Measurements from ENCODE around the gene MYL11. TPM values are rescaled to one million over a fixed set of nuclear protein-coding genes. Genes with fewer than 3 reads are reported as not detected.

The MYL11 gene
- polyA plus RNA-seq, 1 of the 3 experiments (the other 2 are of a cell fraction): 0.23 TPM

- Histone ChIP-seq H3K9me3 (no peaks in the 10 kb centered on the region), H3K79me2 (ENCODE audit: insufficient read depth) (peaks cover 15% of the 10 kb centered on the region; the same call in 1 of the 2 replicates), H3K36me3 (replicated peaks in 1 of 2; ENCODE audit: control insufficient read depth in 1 of 2, insufficient read depth in 2 of 2, low read length in 1 of 2) (peaks cover 0 to 6% of the 10 kb centered on the region in 2 experiments), H4K20me1 (ENCODE audit: insufficient read depth) (peaks cover 12% of the 10 kb centered on the region; the same call in 1 of the 2 replicates), H3K27ac (ENCODE audit: low read depth in 2 of 2, low read length in 1 of 2) (no peak within 1 kb of the TSS), H3K4me2 (no peak within 1 kb of the TSS), H3K9ac (no peak within 1 kb of the TSS), H3K27me3 (ENCODE audit: insufficient read depth) (no peaks in the 10 kb centered on the region), H3K9me2 (no peaks in the 10 kb centered on the region), H3K4me3 (ENCODE audit: low read depth in 2 of 2, low read length in 1 of 2) (no peak within 1 kb of the TSS), H3F3A (replicated peaks; ENCODE audit: insufficient read depth) (peaks cover 16% of the 10 kb centered on the region), H2AFZ (ENCODE audit: low read depth) (no peak within 1 kb of the TSS), H3K4me1 (ENCODE audit: control insufficient read depth in 1 of 2, insufficient read depth in 2 of 2, low read depth in 1 of 2, low read length in 1 of 2) (peaks cover 2 to 6% of the 10 kb centered on the region in 2 experiments; a peak in 3 of 4 replicates)
- DNase-seq: no peak
- peak; percentile 28; the same call in 1 of the 2 replicates for TF ChIP-seq POLR2AphosphoS5 (IDR thresholded peaks at IDR 0.05; ENCODE audit: low read depth, low read length)
- TF ChIP-seq SMC3 (IDR thresholded peaks at IDR 0.05; ENCODE audit: low read depth, low read length): no peak
- no peak for TF ChIP-seq MEF2A (IDR thresholded peaks at IDR 0.05; ENCODE audit: borderline replicate concordance, low read depth)
- TF ChIP-seq USF2 (IDR thresholded peaks at IDR 0.05; ENCODE audit: borderline replicate concordance, low read depth, low read length): no peak
- ChIA-PET POLR2A (interaction anchor here (1.8 to 5.1 kb wide), 2 partner anchors 12 to 17 kb away, joined by 6 to 33 read pairs; partner anchors contain the start of gene ZNF48), CTCF (no interaction called here)
- WGBS (ENCODE audit: low lambda C conversion rate): 90% methylated on average over 8 of the region's 12 CpGs
These were observed 7.7 kb downstream of the MYL11 start, which contains the start of gene SEPTIN1 for GRCh38 chr16:30382111-30382881. Gene SEPTIN1, minus strand, starts transcription at chr16:30382561. Its CDS starts 19 bp downstream, at chr16:30382542.

DNA sequence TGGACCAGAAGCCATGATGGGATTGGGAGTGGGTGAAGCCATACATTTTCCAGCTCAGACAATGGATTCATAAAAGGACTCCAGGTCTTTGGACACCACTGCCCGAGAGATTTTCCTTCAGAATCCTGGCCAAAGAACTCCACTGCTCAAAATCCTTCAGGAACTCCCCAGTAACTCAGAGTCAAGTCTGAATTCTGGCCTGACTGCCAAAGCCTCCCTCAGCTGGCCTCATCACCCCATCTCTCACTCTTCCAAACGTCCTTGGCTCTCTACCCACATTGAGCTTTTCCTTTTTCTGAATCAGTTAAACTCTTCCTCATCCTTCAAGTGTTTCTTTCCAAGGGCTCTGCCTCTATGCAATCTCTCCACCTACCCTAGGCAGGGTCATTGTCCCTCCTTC lies 8.9 kb downstream of the MYL11 start:
- no peaks in the 10 kb centered on the region for H3K9me2 ChIP-seq

More for the DNA sequence above, 8.9 kb downstream of the MYL11 start:
- no peak overlapping the region for H3K9ac ChIP-seq
- ChIA-PET CTCF (interaction anchor here (1.6 kb wide), 1 partner anchor 12 kb away, joined by 7 read pairs; the partner anchor contains the start of gene ZNF48), POLR2A (interaction anchor here (0.6 to 5.1 kb wide), 3 partner anchors 11 to 16 kb away, joined by 4 to 33 read pairs (median 6); partner anchors contain the start of genes TBC1D10B and ZNF48)
- peaks cover 0 to 6% of the 10 kb centered on the region in 2 experiments for H3K36me3 ChIP-seq (replicated peaks in 1 of 2; ENCODE audit: control insufficient read depth in 1 of 2, insufficient read depth in 2 of 2, low read length in 1 of 2)
- H2AFZ ChIP-seq (ENCODE audit: low read depth): no peak overlapping the region
- no peak overlapping the region for H3K4me3 ChIP-seq (ENCODE audit: low read depth in 2 of 2, low read length in 1 of 2)
- H3K27ac ChIP-seq (ENCODE audit: low read depth in 2 of 2, low read length in 1 of 2): no peak overlapping the region
- H3F3A ChIP-seq (replicated peaks; ENCODE audit: insufficient read depth): peaks cover 11% of the 10 kb centered on the region
- H3K79me2 ChIP-seq (ENCODE audit: insufficient read depth): peaks cover 15% of the 10 kb centered on the region; the same call in 1 of the 2 replicates
- H3K9me3 ChIP-seq: no peaks in the 10 kb centered on the region
- H4K20me1 ChIP-seq (ENCODE audit: insufficient read depth): peaks cover 12% of the 10 kb centered on the region; the same call in 1 of the 2 replicates
- TF ChIP-seq RFX5 (IDR thresholded peaks at IDR 0.05; ENCODE audit: low read length) (no peak), RCOR1 (IDR thresholded peaks at IDR 0.05; ENCODE audit: low read length) (no peak), MXI1 (IDR thresholded peaks at IDR 0.05; ENCODE audit: low read depth, low read length) (no peak), SIN3A (IDR thresholded peaks at IDR 0.05; ENCODE audit: borderline replicate concordance, low read depth, low read length) (no peak), JUND (IDR thresholded peaks at IDR 0.05) (no peak)
- TF ChIP-seq, protein P1, sequence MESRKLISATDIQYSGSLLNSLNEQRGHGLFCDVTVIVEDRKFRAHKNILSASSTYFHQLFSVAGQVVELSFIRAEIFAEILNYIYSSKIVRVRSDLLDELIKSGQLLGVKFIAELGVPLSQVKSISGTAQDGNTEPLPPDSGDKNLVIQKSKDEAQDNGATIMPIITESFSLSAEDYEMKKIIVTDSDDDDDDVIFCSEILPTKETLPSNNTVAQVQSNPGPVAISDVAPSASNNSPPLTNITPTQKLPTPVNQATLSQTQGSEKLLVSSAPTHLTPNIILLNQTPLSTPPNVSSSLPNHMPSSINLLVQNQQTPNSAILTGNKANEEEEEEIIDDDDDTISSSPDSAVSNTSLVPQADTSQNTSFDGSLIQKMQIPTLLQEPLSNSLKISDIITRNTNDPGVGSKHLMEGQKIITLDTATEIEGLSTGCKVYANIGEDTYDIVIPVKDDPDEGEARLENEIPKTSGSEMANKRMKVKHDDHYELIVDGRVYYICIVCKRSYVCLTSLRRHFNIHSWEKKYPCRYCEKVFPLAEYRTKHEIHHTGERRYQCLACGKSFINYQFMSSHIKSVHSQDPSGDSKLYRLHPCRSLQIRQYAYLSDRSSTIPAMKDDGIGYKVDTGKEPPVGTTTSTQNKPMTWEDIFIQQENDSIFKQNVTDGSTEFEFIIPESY (IDR thresholded peaks at IDR 0.05; ENCODE audit: borderline replicate concordance, low read depth): no peak
- WGBS (ENCODE audit: low lambda C conversion rate): 58% methylated on average over 2 of the region's 2 CpGs
- no peak overlapping the region for H3K4me2 ChIP-seq
- DNase-seq: no peak
- no peaks in the 10 kb centered on the region for H3K27me3 ChIP-seq (ENCODE audit: insufficient read depth)
- peaks cover 0 to 4% of the 10 kb centered on the region in 2 experiments; a peak in 1 of 4 replicates for H3K4me1 ChIP-seq (ENCODE audit: control insufficient read depth in 1 of 2, insufficient read depth in 2 of 2, low read depth in 1 of 2, low read length in 1 of 2)

All from SK-N-SH (cell line).